HG03520 (cell line): ENCODE results near the gene ZMYND19.
"Not testable (repeated sequence)": the region's sequence is repeated elsewhere in the genome, so short reads cannot be mapped to it uniquely, and the experiment has no call there.

Experiments used
- ATAC-seq: cut with Tn5 transposase; IDR thresholded peaks from one replicate; pipeline ENCODE4 v1.9.1; 2021; ENCODE audit warnings: mild to moderate bottlenecking, moderate library complexity; ENCODE audit not compliant: unreplicated experiment

ZMYND19 gene

DNA sequence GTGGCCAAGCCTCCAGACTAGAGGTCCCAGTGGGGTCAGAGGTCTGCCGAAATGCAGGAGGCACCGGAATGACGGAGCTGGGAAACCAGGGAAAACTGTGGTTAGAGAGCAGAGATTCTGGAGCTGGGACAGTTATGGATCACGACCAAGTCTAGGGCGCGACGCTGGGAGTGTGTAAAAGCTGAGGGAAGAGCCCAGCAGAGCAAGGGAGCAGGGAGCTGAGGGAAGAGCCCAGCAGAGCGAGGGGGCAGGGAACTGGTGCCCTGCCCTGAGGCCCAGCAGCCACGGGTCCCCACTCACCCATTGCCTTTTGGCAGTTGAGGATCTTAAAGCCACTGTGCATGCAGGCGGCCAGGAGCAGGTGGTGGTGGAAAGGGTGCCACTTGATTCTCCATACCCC is 26.2 kb downstream of the ZMYND19 start:
- no peak for ATAC-seq

DNA sequence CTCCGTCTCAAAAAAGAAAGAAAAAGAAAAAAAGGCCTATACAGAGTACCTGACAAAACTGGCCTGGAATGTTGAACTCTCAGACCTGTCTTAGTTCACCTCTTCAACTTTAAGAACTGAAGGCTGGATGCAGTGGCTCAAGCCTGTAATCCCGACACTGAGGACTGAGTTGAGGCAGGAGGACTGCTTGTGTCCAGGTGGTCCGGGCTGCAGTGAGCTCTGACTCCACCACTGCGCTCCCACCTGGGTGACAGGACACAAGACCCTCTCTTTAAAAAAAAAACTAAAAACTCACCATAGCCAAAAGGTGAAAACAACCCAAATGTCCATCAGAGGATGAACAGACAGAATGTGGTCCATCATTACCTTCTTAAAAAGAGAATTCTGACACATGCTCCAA is 32.2 kb downstream of the ZMYND19 start:
- ATAC-seq: no peak

DNA sequence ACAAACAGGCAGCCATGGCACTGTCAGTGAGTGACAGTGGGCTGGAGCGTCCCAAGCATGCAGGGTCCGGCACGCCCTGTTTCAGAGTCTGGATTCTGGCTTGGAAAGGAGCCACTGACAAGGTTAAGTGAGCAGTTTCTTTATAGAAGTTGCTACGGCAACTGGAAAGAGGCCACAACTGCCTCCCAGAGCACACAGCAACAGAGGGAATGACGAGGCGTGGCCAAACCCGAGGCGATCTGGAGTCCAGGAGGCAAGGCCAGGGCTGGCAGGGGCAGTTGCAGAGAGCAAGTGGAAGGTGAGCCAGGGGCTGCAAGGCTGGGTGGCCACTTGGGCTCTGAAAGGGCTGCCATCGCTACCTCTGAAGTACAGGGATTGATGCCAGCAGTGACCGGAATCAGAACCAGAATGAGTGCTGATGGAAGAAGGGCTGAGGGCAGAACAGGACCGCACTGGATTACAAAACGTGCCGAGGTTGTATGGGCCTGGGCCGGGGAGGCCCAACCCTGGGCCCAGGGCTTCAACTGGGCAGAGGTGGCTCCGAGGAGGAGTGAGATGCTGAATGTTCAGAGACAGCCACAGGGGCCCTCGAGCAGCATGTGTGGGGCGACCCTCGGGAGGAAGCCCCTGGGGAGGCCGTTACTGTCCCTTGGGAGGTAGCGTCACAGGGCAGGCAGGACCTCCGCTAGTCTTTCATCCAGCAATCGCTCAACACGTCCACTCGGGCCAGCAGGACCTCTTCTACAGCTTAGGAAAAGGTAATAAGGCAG is 34.1 kb downstream of the ZMYND19 start:
- ATAC-seq: no peak

DNA sequence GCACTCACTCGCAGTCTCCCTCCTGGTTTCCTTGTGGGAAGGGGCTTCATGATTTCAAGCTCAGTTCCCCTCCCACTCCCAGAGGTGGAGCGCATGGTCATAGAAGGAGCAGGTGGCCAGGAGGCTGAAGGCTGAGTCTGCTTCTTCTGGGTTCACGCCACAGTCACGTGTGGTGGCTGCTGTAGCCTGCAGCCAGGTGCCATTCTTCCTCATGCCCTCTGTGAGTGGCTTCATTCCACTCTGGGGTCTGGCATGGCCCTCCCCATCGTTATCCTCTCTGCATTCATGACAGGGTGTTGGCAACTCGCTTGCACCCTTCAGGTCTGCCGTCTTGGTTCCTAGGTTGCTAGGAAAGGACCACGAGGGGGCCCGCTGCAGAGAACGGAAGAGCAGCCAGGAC is 35.1 kb downstream of the ZMYND19 start:
- no peak for ATAC-seq

DNA sequence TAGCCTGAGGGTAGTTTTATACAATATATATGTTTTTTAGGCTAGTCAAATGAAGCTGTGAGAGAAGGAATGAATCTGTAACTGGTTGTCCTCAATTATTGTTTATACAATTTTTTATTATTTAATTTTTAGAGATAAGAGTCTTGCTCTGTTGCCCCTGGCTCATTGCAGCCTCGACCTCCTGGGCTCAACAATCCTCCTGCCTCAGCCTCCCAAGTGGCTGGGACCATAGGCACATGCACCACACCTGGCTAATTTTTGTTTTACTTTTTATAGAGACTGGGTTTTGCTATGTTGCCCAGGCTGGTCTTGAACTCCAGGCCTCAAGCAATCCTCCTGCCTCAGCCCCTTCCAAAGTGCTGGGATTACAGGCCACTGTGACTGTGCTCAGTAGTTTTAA is 36.0 kb downstream of the ZMYND19 start:
- ATAC-seq: no peak

DNA sequence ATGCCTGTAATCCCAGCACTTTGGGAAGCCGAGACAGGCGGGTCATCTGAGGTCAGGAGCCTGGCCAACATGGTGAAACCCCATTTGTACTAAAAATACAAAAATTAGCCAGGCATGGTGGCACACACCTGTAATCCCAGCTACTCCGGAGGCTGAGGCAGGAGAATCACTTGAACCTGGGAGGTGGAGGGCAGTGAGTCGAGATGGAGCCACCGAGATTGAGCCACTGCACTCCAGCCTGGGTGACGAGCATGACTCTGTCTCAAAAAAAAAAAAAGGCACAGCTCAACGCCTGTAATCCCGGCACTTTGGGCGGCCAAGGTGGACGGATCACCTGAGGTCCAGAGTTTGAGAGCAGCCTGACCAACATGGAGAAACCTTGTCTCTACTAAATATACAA is 36.7 kb downstream of the ZMYND19 start:
- not testable (repeated sequence) for ATAC-seq

DNA sequence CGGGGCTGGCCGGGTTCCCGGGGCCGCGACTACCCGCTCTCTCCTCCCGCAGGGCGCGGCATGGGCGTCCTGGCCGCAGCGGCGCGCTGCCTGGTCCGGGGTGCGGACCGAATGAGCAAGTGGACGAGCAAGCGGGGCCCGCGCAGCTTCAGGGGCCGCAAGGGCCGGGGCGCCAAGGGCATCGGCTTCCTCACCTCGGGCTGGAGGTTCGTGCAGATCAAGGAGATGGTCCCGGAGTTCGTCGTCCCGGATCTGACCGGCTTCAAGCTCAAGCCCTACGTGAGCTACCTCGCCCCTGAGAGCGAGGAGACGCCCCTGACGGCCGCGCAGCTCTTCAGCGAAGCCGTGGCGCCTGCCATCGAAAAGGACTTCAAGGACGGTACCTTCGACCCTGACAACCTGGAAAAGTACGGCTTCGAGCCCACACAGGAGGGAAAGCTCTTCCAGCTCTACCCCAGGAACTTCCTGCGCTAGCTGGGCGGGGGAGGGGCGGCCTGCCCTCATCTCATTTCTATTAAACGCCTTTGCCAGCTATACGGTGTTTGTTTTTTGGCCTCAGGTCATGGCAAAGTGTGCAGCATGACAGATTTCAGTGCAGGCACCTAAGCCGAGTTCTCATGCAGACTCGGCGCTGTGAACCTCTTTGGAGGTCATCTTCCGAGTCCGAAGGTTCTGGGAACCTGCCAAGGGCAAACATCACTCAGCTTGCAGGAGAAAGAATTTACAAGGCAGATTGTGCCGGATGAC is 38.1 kb downstream of the ZMYND19 start:
- ATAC-seq: peak; percentile 5

DNA sequence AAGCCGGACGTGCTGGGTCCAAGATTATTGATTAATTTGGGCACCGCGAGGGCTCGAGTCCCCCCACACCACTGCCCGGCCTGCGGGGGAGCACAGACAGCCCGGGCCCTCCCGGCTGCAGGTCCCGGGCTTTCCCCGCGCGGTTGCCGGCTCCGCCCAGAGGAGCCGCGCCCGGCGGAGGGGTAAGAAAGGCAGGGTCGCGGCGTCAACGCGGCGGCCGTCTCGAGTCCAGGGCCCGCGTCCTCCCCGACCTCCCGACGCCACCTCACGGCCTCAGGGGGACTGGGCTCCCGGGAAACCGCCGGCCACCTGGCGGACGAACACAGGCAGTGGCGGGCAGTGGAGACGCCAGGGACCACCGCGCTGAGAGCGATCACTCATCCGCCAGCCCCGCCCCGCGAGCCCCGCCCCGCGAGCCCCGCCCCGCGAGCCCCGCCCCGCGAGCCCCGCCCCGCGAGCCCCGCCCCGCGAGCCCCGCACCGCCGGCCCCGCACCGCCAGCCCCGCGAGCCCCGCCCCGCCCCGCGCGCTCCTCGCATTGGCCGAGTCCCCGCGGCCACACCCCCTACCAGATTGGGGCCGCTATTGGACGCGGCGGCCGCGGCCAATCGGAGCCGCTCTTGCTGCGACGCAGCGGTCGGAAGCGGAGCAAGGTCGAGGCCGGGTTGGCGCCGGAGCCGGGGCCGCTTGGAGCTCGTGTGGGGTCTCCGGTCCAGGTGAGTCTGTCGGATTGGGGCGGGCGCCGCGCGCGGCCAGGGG is 38.9 kb downstream of the ZMYND19 start, which contains the start of gene MRPL41:
Gene MRPL41, plus strand, starts transcription at position 616 of the 758 bp plus-strand sequence. CDS start 203 bp downstream, outside the sequence.
- peak; percentile 72 for ATAC-seq

DNA sequence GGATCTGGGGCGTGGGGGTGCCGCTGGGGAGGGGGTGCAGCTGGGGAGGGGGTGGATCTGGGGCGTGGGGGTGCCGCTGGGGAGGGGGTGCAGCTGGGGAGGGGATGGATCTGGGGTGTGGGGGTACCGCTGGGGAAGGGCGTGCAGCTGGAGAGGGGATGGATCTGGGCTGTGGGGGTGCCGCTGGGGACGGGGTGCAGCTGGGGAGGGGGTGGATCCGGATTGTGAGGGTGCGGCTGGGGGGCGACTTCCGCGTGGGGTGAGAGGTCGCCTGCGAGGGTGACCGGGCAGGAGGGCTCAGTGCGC is 39.4 kb downstream of the ZMYND19 start:
- not testable (repeated sequence) for ATAC-seq

DNA sequence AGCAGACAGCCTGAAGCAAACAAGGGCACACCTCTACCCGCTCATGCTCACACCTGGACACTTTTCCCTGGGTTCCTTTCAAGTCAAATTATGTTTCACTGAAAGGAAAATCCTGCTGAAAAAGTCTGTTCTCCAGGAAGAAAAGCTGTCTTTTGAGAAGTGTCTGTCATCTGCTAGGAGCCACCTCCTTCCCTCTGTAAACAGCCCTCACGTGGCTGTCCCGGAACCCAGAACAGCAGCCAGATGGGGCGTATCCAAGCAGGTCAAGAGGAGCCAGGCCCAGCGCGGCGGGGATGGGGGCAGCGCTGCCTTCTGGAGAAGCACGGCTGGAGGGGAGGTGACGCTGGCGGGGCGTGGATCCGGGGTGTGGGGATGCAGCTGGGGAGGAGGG is 40.1 kb downstream of the ZMYND19 start, which contains the start of gene PNPLA7:
Gene PNPLA7, minus strand, starts transcription at position 172 of the 391 bp plus-strand sequence. CDS start 205 bp downstream, outside the sequence.
- ATAC-seq: no peak

DNA sequence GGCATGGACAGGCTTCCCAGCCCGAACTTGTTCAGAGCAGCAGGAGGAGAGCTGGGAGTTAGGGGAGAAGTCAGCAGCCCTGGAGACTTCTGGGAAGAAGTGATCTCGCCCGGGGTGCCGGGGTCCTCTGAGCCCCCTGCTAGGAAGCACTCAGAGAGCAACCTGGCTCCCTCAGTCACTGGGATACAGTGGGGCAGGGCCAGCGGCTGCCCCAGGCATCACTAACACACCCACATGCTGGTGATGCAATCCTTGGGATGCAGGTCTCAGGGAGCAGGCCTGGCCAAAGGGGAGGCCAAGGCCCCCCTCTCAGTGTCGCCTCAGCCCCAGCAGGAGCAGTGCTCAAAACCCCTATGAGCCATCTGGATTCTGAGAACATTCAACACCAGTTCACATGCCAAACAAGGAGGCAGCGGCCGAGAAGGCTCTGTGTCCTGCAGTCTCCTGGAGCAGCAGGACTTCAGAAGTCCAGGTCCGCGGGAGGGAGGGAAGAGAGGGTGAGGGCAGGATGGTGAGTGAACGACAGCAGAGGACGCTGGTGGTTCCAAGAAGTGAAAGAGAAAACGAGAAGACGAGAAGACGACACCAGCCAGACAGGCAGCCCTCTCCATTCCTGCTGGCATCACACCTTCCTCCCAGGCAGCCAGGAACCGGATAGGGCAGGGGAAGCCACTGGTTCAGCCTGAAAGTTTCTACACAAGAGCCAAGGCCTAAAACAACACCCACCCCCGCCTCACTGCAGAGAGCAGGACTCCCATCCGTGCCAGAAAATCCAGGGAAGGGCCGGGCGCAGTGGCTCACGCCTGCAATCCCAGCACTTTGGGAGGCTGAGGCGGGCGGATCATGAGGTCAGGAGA is 42.4 kb downstream of the ZMYND19 start:
- ATAC-seq: no peak

DNA sequence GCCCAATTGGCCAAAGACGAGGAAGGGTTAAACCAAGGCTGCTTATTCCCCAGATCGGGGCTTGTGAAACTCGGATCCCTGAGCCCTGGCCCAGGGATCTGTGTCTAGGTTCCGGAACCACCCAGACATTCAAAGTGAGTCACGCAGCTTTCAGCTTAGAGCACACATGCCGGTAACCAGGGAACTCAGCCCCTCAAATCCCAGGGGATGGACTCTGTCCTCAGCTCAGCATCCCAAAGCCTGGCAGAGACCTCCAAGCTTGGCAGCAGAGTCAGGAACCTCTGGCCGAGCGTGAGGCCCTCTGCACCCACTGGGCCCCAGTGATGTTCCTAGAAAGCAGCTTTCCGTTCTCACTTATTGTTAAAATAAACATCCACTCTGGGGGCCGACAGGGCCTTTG is 45.2 kb downstream of the ZMYND19 start:
- ATAC-seq: no peak

DNA sequence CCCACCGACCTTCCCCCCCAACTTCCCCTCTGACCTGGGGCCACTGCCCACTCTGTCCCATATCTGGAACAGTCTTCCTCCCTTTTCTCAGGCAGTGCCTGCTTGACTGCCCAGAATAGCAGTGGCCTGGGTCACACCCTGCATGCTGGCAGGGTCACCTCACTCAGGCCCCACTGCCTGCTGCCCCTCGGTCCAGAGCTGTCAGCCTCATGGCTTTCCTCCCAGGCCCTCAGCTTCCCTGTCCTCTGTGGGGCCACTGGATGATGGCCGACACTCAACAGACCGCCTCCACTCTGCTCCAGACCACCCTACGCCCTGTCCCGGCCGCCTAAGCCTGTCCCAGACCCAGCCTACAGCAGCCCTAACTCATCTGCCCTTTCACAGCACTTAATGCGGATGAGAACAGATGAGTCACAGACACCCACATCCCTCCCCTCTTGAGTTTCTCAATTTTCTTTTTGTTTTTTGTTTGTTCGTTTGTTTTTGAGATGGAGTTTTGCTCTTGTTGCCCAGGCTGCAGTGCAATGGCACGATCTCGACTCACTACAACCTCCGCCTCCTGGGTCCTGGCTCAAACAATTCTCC is 46.0 kb downstream of the ZMYND19 start:
- ATAC-seq: no peak

DNA sequence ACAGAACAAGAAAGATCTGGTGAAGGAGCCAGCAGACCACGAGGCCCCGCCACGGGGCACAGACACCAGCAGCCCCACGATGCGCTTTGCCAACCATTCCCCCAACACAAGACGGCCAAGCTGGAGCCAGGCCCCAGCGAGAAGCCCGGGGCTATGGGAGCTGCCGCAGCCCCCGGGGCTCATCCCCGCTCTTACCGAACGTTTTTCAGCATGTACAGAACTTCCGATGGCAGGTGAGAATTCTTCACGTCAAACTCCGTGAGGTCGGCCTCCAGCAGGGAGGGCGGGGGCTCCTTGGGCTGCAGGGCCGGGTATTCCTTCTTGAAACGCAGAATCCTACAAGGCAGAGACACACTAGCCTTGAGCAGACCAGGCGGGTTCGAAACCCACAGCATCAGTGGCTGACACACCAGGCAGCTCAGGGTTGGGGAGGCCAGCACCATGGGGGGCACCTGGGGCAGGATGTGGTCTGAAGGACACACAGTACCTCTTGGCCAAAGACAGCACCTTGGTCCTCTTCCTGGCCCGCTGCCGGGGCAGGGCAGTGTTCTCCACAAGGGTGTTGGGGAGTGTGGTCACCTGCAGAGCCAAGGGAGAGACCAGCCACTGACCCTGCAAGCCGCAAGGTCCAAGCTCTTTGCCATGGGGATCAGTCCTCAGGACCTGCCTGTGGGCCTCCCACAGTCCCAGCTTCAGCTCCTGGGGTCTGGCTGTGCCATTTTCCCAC is 46.9 kb downstream of the ZMYND19 start:
- no peak for ATAC-seq

DNA sequence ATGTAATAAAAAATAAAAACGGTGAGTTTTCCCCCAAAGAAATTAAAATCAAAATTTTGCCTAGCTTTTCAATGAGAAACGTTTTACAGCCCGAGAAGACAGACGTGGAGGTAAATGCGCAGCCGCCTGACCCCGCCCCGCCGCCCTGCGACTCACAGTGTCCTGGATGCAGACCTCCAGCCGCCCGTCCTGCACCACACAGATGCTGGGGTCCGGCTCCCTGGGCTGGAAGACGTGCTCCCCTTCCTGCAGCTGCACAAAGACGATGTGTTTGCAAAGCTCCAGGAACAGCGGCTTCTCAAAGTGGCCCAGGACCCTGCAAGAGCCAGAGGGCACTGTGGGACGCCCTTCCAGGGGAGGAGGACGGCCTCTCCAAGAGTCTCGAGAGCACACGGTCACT is 47.8 kb downstream of the ZMYND19 start:
- no peak for ATAC-seq

DNA sequence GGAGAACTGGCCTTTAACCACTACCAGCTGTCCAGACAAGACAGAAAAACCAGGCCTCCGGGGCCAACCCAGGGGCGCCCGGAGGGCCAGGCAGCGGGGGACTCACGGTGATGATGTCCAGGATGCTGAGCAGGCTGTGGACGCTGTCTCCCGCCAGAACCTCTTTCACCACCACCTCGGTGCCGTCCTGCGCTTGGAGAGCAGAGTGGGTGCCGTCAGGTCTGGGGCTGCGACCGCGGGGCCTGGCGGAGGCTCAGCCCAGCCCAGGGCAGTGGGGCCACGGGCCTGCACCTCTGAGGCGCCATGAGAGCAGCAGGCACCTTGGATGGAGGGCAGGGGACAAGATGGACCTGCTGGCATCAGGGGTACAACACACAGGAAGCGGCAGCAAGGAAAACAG is 49.8 kb downstream of the ZMYND19 start:
- no peak for ATAC-seq

DNA sequence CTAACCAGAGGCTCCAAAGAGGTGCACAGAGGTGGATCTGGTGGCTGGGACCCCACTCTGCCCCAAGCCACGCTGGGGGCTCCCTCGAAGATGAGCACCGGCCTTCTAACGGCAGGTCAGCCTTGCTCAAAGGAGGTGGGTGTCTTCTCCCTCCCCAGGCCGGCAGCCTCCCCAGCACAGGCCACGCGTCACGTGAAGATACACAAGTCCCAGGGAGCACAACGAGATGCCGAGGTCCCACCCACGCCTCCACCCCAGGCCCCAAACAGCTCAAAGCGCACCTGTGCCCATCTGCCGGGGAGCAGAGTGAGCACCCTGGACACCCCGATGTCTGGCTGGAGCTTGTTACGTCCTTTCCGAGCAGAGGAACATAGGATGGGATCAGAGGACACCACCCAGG is 52.3 kb downstream of the ZMYND19 start:
- ATAC-seq: no peak

DNA sequence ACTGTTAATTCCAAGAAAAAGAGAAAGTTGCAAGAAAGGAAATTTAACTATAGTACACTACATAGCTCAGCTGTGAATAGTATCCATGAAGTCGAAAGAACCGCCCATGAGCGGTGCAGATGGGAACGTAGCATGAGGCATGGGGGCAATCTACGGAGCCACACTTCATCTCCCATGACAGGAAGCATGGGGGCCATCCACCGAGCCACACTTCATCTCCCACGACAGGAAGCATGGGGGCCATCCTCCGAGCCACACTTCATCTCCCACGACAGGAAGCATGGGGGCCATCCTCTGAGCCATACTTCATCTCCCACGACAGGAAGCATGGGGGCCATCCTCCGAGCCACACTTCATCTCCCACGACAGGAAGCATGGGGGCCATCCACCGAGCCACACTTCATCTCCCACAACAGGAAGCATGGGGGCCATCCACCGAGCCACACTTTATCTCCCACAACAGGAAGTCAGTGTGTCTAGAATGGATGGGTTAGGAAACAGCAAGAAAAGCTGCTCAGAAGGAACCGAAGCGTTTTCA is 53.6 kb downstream of the ZMYND19 start:
- ATAC-seq: not testable (repeated sequence)

DNA sequence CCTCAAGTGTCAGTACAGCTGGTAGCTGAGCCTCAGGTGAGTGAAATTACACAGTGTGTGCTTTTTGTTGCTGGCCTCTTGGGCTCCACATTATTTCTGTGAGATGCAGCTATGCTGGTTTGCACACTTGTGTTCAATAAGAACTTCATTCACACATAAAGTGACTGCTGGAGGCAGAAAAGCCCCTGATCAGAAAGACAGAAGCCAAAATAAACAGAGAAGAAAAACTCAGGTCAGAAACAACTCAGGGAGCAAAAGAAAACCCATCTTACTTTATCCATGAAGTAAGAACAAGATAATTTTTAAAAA is 55.2 kb downstream of the ZMYND19 start:
- no peak for ATAC-seq
